GM04504 (cell line): Measurements from ENCODE around the gene PTPRN2.

Experiments
- DNase-seq: peaks from one replicate; pipeline ENCODE4 v3.0.0-alpha.2; 2012; ENCODE audit warnings: low read depth

The PTPRN2 gene

DNA sequence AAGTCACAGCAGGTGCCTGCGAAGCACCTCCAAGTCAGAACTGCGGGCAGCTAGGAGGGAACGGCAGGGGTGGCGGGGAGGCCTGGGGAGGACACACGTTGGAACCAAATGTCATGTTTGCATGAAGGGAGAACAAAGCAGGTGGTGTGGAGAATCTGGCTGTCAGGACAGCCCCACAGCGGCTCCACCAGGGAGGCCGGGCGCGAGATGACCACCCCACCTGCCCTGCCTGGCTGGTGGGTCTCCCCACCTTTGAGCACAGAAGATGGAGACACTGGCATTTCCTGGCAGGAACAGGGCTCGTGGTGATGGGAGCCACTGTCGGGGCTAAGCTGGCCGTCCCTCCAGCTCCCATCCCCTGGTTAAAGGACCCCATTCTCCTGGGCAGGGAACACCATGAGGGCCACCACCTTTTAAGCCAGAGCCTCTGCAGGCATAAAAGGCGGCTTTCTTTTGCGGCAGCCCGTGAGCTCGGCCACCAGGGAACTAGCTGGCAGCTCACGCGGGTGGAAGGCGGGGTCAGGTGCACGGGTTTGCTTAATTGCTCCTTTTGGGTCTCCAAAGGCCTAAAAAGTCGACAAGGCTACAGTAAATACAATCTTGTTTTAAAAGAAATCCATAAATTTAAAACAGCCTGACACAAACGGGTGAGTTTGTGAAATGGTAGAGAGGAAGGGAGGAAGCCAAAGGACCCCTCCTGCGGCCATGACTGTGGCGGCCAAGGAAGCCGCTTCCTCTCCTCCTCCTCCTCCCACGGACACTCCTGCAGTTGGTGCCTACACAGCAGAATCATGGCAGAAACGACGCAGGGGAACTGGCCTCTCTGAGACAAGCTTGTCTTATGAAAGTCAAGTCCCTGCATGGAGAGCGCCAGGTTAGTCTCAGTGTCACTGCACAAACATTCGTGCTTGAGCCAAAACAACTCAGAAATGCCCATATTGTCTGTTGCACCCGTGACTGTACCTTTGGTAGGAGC, 1037.0 kb downstream of the PTPRN2 start:
- DNase-seq: no peak

GRCh38 chr7:157549612-157550299, 1037.9 kb downstream of the PTPRN2 start:
- DNase-seq: no peak

- no peak for DNase-seq
These were observed 1038.8 kb downstream of the PTPRN2 start for GRCh38 chr7:157548691-157549303.

DNA sequence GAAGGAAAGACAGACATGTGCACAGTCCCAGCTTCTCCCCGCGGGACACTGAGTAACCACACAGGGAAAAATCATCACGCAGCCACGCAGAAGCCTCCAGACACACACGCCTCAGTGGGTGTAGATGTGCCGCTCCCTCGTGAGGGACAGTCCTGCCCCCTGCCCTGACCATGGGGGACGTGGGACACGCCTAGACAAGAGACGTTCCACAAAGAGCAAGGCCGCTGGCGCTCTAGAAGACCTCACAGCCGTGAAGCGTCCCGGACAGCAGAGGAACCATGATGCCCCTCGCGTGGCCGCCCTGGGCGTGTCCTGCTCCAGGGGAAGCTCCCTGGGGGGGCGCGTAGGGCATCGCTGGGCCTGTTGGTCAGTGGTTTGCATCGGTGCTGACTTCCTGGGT, 1040.0 kb downstream of the PTPRN2 start:
- DNase-seq: no peak

DNA sequence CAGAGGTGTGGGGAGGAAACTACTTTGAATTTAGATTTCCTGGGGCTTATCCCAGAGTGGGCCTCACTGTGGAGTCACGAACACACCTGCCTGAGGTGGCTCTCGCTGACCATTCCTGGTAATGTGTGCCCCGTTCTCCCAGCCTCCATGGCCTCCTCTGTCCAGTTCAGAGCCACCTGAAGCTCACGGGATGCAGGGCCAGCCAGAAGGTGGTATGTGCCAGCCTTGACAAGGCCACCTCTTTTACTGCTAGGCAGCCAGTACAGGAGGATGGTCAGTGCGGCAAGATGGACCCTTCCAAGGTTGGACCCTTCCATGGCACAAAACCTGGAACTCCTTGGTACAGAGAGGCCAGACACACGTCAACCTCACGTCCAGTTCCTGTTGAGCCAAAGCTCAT, 1040.5 kb downstream of the PTPRN2 start:
- DNase-seq: no peak

GRCh38 chr7:157545681-157546060, 1042.0 kb downstream of the PTPRN2 start:
- no peak for DNase-seq

DNA sequence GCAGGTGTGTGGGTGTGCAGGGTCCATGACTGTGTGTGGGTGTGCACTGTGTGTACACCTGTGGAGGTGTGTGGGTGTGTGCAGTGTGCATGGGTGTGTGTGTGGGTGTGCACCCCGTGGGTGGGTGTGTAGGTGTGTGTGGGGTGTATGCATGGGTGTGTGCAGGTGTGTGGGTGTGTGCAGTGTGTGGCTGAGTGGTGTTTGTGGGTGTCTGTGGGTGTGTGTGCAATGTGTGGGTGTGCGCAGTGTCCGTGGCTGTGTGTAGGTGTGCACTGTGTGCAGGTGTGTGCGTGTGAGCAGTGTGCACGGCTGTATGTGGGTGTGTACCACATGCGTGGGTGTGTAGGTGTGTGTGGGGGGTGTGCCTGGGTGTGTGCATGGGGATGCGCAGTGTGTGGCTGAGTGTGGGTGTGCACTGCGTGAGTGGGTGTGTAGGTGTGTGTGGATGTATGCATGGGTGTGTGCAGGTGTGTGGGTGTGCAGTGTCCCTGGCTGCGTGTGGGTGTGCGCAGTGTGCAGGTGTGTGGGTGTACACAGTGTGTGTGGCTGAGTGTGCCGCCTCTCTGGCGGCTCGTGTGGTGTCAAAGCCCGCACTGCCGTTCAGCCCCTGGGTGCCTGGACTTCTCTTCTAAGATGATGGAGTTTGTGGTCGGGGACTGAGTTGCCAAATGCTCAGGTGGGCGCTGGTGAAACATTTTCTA, 1042.5 kb downstream of the PTPRN2 start:
- DNase-seq: no peak

- DNase-seq: no peak
These were observed 1043.4 kb downstream of the PTPRN2 start for GRCh38 chr7:157544226-157544625.

DNA sequence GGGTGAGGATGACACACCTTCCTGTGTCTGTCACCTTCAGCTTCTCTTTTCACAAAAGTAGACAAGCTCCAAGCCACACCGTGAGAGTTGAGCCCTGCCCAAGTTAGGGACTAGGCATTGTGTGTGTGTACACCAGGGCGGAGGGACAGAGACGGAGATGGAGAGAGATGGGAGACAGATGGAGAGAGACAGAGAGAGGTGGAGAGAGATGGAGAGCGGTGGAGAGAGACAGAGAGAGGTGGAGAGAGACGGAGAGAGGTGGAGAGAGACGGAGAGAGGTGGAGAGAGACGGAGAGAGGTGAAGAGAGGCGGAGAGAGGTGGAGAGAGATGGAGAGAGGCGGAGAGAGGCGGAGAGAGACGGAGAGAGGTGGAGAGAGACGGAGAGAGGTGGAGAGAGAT, 1043.8 kb downstream of the PTPRN2 start:
- no peak for DNase-seq

DNA sequence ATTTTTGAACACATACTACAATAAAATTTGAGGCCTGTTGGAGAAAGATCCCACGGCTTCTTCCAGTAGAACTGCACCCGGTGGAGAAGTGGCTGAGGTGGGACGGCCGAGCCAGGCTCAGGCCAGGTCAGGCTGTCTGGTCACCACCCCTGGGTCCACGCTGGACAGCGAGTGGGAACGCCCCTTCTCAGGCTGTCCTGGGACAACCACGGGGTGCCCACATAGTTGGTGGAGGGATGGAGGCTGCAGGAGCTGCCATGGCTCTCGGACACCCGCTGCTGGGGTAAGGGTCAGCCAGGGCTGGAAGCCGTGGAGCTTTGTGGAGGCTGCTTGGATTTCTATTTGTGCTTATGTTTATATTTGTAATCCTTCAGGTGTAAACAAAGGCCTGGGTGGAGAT, 1044.3 kb downstream of the PTPRN2 start:
- DNase-seq: no peak

DNA sequence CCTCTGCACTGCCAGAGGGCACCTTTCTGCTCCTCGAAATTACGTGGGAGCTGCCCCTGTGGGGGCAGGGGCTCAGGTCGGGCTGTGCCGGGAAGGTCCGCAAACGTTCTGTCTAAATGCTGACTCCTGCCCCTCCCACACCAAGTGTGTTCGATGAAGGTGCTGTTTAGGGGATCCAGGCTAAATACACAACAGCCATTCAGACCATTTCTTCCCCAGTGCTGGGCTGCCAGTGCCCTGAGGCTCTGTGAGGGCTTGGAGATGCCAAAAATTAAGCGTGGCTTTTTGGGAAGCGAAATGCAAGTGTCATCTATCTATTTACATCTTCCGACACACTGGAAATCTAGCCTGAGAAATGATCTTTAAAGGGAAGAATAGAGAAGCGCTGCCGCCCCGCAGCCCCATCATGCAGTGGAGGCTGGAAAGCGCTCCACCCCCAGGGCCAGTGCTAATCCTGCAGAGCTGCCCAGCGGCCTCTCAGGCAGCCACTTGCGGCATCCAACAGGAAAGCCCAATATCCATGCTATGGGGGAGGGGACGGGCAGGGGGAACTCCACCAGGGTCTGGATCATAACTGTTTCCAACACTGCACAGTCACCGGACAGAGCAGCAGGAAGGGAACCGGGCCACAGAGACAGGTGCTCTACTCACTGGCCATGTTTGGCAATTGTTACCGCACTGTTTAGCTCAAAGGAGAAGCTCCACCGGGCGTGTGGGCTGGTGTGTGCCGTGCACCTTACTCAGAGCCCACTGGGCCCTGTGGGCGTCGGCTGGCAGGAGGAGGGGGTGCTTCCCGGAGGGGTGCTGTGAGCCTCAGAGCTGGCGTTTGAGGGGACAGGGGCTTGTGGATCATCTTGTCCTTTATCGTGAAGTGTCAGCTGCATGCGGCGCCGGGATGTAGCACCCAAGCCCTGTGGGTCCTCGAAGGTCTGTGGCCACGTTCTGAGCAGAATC, 1045.3 kb downstream of the PTPRN2 start:
- no peak for DNase-seq

GRCh38 chr7:157541295-157542067, 1046.1 kb downstream of the PTPRN2 start:
- DNase-seq: no peak

DNA sequence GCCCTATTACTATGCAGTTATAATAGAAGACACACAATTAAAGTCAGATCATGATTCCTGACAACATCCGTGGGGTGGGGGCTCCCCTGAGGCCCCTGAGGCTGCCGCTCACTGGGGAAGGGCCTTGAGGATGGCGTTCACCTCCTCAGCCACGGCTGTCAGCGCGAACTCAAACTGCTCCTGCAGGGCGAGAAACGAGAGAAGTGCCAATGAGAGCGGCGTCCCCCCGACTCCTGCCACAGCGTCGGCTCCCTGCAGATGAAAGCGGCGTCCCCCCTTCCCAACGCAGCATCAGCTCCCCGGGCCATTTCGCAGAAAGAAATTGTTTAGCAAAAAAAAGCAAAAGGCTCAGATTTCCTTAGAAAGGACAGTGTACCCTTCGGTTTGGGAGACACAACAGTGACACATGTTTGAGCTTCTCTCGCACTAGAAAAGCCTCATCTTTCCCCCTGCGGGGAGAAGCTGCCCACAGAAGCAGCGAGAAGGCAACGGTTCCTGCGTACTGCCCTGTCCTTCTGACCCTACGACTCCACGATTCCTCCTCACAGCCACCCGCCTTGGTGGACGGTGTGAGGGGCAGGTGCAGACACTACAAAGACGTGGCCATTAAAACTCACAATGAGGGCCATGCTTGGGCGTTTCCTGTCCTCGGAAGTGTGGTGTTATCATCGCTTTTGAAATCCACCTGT, 1046.9 kb downstream of the PTPRN2 start:
- no peak for DNase-seq

GRCh38 chr7:157540020-157540419, 1047.6 kb downstream of the PTPRN2 start:
- DNase-seq: no peak

DNA sequence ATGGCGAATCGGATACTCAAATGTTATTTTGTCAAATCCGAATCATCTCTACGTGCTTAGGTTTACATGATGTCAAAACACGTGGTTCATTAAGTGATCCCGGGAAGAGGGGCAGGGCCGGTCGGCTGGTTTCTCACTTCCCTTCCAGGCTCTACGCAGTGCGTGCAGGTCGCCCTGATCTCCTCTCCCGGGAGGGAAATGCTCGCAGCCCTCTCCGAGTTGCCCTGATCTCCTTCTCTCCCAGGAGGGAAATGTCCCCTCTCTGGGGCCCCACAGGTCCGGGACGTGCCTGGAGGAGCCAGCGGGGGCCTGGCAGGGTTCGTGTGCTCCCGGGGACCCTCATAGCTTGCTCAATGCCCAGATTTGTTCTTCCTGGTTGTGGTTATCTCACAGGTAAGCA, 1048.1 kb downstream of the PTPRN2 start:
- DNase-seq: no peak

DNA sequence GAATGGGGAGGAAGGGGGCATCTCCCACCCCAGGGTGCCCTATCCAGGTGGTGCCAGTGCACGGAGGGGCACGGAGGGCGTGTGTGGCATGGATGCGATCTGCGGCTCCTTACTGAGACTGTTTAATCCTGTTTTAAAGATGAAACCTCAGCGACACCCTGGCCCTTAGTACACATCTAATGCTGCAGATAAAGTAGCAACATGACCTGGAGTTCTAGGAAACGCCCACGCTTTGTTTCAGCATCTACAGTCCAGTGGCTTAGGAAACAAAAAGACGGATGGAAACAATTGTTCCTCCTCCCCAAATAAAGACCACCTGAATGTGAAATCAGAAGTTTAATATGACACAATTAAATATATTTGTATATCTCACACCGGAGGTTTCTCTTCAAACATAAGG, 1048.9 kb downstream of the PTPRN2 start:
- no peak for DNase-seq

GRCh38 chr7:157538321-157538720, 1049.3 kb downstream of the PTPRN2 start:
- DNase-seq: no peak

GRCh38 chr7:157537056-157537455, 1050.6 kb downstream of the PTPRN2 start:
- no peak for DNase-seq

DNA sequence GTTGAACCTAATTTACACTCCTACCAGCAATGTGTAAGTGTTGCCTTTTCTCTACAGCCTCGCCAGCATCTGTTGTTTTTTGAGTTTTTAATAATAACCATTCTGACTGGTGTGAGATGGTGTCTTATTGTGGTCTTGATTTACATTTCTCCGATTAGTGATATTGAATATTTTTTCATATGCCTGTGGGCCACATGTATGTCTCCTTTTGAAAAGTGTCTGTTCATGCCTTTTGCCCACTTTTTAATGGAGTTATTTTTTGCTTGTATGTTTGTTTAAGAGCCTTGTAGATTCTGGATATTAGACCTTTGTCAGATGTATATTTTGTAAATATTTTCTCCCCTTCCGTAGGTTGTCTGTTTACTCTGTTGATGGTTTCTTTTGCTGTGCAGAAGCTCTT, 1055.6 kb downstream of the PTPRN2 start:
- no peak for DNase-seq
